ENCODE measurements around the gene TNFRSF9. TPM values are rescaled to one million over a fixed set of nuclear protein-coding genes. Genes with fewer than 3 reads are reported as not detected.

The TNFRSF9 gene
- polyA plus RNA-seq, 2 of the 4 experiments (the other 2 are of a cell fraction): 0.75 to 3.2 TPM

DNA sequence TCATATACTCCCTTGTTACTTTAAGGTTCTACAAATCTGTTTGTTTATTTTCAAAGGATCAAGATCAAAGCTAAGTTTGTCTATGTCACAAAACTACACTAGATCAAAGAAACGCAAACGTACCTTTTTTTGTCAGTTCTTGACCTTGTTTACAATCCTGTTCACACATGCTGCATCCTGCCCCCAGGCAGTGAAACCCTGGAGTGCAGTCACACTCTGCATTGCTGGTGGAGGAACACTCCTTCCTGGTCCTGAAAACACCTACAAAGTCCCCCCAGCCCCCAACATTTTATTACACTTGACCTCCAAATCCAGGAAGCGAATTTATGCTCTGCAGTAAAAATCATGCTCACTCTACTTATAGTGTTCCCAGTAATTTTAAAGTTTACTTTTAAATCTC, 2.6 kb downstream of the TNFRSF9 start (continued):
- TF ChIP-seq PBX3 (IDR thresholded peaks at IDR 0.05) (no peak), HOXA7 (CRISPR knock-in tag; IDR thresholded peaks at IDR 0.05) (no peak)

DNA sequence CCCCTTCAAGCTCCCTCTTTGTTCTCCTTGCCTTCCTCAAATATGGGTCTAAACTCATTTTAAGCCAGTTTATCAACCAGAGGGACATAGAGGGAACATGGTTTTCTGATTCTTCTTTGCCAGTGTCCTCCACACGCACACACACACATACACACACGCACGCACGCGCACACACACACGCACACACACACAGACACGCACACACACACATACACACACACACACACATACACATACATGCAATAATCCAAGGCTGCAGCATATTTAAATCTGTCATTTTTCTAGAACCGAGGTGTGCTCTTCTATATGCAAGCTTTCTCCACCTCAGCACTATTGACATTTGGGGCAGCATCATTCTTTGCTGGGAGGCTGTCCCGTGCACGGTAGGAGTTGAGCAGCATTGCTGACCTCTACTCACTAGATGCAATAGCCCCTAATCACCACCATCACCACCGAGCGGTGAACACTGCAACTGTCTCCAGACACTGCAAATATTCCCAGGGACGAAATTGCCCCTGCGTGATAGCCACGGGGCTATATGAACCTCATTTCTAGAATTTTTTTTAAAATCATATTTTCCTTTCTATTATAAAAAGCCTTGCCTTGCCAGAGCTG, 8.0 kb downstream of the TNFRSF9 start:
- ChIA-PET POLR2A (no interaction called here), CTCF (no interaction called here)
- DNase-seq (ENCODE audit: low read depth in 1 of 2, low spot score in 1 of 2) (no peak), ATAC-seq (no peak), FAIRE-seq (no peak)
- Histone ChIP-seq H3K4me1 (no peaks in the 10 kb centered on the region), H3K4me2 (no peak overlapping the region), H3K9me3 (no peaks in the 10 kb centered on the region), H3K4me3 (no peak overlapping the region), H3K27ac (no peak overlapping the region)
- no peak for TF ChIP-seq MAX (IDR thresholded peaks at IDR 0.05)
- TF ChIP-seq RNF2 (IDR thresholded peaks at IDR 0.05; ENCODE audit: borderline replicate concordance, low read depth): no peak
- no peak for TF ChIP-seq USF2 (IDR thresholded peaks at IDR 0.05)
- TF ChIP-seq POLR2A (IDR thresholded peaks at IDR 0.05; ENCODE audit: low read length): no peak
- WGBS (ENCODE audit: missing lambda C conversion rate): 82% methylated on average over 15 of the region's 15 CpGs

DNA sequence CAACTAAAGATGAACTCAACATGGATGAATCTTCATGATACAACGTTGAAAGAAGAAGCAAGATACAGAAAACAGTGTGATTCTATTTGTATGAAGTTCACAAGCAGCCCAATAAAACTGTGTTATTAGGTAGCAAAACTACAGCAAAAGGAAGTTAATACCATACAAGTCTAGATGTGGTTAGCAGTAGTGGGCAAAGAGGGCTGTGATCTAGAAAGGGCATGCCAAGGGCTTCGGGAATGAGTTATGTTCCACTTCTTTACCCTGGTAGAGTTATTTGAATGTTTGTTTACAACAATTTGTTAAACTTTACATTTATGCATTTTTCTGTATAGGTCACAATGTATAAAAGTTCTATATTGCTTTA, 9.2 kb downstream of the TNFRSF9 start:
- Histone ChIP-seq H3K4me2 (no peak overlapping the region), H3K27ac (no peak overlapping the region), H3K4me3 (no peak overlapping the region), H3K4me1 (no peaks in the 10 kb centered on the region), H3K9me3 (no peaks in the 10 kb centered on the region)
- no peak for DNase-seq (ENCODE audit: low read depth in 1 of 2, low spot score in 1 of 2)
- no peak for ATAC-seq
- 43% methylated on average over 2 of the region's 2 CpGs for WGBS (ENCODE audit: missing lambda C conversion rate)
- ChIA-PET POLR2A (no interaction called here), CTCF (no interaction called here)
- no peak for FAIRE-seq
- TF ChIP-seq SREBF2 (IDR thresholded peaks at IDR 0.05) (no peak), JUNB (IDR thresholded peaks at IDR 0.05) (no peak), MYC (IDR thresholded peaks at IDR 0.05; ENCODE audit: borderline replicate concordance, low read length) (no peak)

GRCh38 chr1:7930645-7931445, 9.8 kb downstream of the TNFRSF9 start:
- DNase-seq (ENCODE audit: low read depth in 1 of 2, low spot score in 1 of 2) (no peak), FAIRE-seq (no peak), ATAC-seq (no peak)
- Histone ChIP-seq H3K4me1 (no peaks in the 10 kb centered on the region), H3K4me3 (no peak overlapping the region), H3K9me3 (no peaks in the 10 kb centered on the region), H3K27ac (no peak overlapping the region), H3K4me2 (no peak overlapping the region)
- CTCF ChIA-PET: no interaction called here
- POLR2A ChIA-PET: no interaction called here
- WGBS (ENCODE audit: missing lambda C conversion rate): 78% methylated on average over 15 of the region's 15 CpGs
- TF ChIP-seq USF2 (IDR thresholded peaks at IDR 0.05) (no peak), FOSB (CRISPR knock-in tag; IDR thresholded peaks at IDR 0.05) (no peak), GATA3 (IDR thresholded peaks at IDR 0.05; ENCODE audit: borderline replicate concordance) (no peak), FOSL2 (IDR thresholded peaks at IDR 0.05) (no peak), FOSL2 (CRISPR knock-in tag; IDR thresholded peaks at IDR 0.05) (no peak), RNF2 (IDR thresholded peaks at IDR 0.05; ENCODE audit: borderline replicate concordance, low read depth) (no peak), PBX3 (IDR thresholded peaks at IDR 0.05) (no peak), BHLHE40 (IDR thresholded peaks at IDR 0.05; ENCODE audit: low read depth, low read length) (no peak), TP53 (CRISPR knock-in tag; IDR thresholded peaks at IDR 0.05) (no peak), KDM1A (IDR thresholded peaks at IDR 0.05; ENCODE audit: low read depth) (no peak), ZNF302 (CRISPR knock-in tag; IDR thresholded peaks at IDR 0.05) (no peak), MAX (IDR thresholded peaks at IDR 0.05) (no peak), KDM5A (IDR thresholded peaks at IDR 0.05) (no peak), TFCP2L1 (CRISPR knock-in tag; IDR thresholded peaks at IDR 0.05) (no peak), CHD4 (IDR thresholded peaks at IDR 0.05; ENCODE audit: borderline replicate concordance) (no peak), ESRRA (IDR thresholded peaks at IDR 0.05; ENCODE audit: borderline replicate concordance, low read length) (no peak), CTCF (IDR thresholded peaks at IDR 0.05) (no peak)
- TF ChIP-seq, protein P1, sequence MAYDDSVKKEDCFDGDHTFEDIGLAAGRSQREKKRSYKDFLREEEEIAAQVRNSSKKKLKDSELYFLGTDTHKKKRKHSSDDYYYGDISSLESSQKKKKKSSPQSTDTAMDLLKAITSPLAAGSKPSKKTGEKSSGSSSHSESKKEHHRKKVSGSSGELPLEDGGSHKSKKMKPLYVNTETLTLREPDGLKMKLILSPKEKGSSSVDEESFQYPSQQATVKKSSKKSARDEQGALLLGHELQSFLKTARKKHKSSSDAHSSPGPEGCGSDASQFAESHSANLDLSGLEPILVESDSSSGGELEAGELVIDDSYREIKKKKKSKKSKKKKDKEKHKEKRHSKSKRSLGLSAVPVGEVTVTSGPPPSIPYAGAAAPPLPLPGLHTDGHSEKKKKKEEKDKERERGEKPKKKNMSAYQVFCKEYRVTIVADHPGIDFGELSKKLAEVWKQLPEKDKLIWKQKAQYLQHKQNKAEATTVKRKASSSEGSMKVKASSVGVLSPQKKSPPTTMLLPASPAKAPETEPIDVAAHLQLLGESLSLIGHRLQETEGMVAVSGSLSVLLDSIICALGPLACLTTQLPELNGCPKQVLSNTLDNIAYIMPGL (CRISPR knock-in tag; IDR thresholded peaks at IDR 0.05; ENCODE audit: borderline replicate concordance): no peak

All from A549 (cell line).